GM18858 (cell line): ENCODE data around the gene P4HA2.

Experiments used
- ATAC-seq: cut with Tn5 transposase; IDR thresholded peaks from one replicate; pipeline ENCODE4 v1.9.1; 2021; ENCODE audit not compliant: unreplicated experiment

The P4HA2 gene

DNA sequence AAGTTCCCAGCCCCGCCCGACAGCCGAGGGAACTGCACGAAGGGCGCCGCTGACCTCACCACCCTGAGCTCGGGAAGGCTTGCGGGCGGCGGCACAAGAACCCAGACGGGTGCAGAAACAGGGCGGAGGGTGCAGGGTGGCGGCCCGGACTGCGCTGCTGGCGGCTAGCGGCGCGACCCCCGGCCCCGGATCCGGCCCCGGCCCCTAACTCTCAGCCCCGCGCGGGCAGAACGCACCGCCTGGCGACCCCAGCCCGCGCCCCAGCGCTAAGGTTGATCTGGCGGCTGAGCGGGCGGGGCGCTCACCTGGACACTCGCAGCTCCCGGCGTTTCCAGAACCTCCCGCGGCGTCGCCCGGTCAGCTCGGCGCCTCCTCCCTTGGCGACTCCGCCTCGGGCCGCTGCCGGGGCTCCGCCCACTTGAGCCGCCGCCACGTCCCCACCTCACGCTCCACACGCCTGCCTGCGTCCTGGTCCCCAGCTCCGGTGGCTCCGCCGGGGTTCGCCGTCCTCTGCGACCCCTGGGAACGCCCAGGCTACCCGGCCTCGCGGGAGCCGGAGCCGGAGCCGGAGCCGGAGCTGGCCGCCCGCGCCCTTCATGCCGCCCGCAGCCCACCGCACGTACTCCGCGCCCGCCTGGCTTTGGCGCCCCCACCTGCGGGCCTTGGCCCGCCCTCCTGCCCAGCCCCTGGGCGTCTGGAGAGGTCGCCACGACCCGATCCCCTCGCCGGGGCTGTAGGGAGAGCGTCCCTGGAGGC lies at the start of gene P4HA2:
Gene P4HA2 (minus strand): TSS at position 369 of the 756 bp plus-strand sequence. CDS start 9,227 bp downstream, outside the sequence.
- ATAC-seq = peak; percentile 86

DNA sequence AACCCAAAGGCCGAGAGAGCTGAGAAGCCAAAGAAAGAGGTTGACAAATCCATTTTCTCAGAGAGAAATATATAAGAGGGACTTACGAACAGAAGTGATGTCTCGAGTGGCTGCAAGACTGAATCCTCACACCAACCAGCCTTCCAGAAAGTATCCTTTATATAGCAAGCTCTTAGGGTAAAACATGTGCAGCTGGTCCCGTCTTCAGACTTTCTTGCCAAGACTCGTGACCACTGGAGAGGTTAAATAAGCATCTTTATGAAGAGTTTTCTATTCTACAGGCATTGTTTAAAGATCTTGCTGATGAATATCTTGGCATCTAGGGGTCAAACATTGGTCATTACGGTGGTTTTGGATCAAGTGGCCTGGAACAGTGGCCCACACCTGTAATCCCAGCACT lies 49.6 kb upstream of the P4HA2 start:
- ATAC-seq = no peak

DNA sequence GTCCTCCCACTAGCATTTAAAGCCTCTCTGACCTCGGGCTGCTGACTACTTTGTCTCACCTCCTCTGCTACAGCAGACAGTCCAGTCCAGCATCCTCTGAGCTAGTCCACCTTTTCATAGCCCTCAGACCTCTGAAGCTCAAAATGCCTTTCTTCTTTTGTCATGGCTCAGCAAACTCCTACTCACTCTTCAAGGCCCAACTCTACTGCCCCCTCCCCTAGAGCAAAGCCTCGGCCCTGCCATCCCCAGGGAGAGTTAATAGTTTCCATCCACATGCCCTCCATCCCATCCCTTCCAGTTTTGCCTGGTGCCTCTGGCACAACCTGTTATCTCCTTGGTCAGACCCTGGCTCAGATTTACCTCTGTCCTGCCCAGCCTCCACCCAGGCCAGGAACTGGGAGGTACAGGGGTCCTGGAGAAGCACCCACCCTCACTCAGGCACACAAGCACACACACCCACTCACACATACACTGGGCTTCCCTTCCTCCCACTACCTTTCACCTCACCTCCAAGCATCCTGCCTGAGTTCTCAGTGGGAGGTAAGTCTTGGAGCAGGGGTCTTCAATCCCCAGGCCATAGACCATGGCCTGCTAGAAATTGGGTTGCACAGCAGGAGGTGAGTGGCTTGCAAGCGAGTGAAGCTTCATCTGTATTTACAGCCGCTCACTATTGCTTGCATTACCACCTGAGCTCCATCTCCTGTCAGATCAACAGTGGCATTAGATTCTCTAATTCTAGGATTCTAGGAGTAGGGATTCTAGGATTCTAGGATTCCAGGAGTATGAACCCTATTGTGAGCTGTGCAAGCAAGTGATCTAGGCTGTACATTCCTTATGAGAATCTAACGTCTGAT lies 47.9 kb upstream of the P4HA2 start:
- ATAC-seq = no peak

GRCh38 chr5:132274050-132274792 lies 46.6 kb upstream of the P4HA2 start:
- ATAC-seq = no peak

- ATAC-seq = no peak
These were observed 46.0 kb upstream of the P4HA2 start for GRCh38 chr5:132273631-132274030.

DNA sequence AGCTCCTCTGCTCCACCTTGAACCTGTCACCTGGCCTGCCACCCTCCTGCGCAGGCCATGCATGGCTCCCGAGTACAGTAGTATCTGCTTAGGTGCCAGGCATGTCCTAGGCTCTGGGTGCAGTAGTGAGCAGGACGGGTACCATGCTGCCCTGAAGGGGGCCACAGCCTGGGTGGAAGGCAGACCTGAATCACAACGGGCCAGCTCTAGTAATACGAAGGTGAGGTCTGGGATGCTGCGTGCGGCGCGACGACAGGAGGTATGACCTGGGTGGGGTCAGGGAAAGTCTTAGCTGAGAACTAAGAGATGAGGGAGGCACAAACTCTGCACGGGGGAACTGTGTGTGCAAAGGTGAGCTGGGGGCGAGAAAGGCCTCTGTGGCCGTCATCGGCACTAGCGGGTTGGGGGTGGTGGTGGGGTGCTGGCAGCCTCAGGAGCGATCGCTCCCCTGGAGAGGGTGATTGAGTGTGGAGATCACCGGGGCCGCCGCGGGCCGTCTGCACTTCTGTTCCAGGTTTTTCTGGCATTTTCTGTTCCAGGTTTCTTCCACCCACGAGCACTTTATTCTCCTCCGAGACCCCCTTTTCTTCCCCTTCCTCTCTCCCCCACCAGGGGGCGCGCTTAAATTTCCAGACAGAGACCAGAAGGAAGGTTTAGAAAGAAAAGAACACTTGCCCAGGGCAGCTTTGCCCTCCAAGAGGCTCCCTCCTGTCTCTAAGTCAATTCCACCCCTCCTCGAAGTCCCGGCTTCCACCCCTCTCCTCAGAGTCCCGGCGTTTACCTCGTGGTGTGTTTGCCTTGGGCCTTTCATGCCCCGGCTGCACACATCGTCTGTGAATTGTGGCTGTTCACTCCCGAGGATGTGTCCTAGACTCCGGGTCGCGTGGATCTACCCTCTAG lies 44.9 kb upstream of the P4HA2 start:
- no peak for ATAC-seq

GRCh38 chr5:132271251-132272246 lies 43.9 kb upstream of the P4HA2 start:
- no peak for ATAC-seq

DNA sequence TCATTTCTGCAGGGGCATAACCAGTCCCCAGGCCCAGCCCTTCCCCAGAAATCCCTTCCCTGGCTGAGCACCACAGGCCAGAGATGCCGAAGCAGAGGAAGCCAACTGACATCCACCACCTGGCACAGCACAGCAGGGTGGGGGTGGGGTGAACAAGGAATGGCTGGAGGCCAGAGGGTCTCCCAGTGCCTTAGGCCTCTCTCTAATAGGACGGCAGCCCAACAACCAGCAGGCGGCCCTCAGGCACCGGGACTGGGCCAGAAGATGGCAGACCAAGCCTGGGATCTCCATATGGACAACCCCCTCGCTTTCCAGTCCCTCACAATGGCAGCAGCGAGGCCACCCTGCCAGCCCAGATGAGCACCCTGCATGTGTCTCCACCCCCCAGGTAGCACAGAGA lies 43.1 kb upstream of the P4HA2 start:
- ATAC-seq = no peak

DNA sequence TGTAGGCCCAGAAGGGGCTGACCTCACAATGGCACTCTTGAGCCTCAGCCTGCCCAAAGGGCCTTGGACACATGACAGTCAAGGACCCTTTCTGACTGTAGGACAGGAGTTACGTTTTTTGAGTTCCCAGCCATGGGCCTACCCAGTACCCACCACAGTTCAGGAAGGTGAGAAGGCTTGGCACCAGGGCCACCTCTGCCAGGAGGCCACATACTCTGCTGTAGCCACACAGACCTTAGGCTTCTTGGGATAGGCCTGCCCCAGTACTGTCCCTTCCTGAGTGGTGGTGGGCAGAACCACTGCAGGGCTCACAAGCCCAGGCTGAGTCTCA lies 42.6 kb upstream of the P4HA2 start:
- no peak for ATAC-seq

DNA sequence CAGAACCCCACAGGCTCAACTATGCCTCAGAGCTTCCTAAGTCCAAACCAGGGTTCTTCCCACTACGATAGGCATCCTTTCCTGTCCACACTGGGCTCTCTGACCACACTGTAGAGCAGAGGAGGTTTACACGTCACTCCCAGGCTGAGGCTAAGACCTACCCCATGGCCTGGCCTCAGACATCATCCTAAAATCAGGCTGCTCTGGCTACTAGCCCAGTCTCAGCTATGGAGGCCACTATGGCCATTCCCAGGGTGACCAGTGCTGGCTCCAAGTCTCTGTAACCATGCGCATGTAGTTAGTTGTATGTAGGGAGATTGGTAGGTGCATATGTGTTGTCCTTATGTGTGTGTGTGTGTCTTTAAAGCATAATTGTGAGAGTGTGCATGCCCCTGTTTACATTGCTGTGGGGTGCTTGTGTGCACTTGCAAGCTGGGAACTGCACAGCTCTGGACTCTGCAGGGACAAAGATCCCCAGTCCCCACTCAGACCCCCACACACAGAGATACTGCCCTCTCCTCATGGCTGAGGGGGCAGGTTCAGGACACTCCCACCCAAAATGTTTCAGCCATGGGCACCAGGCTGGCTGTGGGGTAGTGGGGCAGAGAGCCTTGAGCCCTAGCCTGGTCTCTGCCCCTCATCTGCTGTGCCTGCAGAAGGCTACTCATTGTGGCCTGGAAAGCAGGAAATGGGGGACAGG lies 42.1 kb upstream of the P4HA2 start:
- ATAC-seq = no peak

DNA sequence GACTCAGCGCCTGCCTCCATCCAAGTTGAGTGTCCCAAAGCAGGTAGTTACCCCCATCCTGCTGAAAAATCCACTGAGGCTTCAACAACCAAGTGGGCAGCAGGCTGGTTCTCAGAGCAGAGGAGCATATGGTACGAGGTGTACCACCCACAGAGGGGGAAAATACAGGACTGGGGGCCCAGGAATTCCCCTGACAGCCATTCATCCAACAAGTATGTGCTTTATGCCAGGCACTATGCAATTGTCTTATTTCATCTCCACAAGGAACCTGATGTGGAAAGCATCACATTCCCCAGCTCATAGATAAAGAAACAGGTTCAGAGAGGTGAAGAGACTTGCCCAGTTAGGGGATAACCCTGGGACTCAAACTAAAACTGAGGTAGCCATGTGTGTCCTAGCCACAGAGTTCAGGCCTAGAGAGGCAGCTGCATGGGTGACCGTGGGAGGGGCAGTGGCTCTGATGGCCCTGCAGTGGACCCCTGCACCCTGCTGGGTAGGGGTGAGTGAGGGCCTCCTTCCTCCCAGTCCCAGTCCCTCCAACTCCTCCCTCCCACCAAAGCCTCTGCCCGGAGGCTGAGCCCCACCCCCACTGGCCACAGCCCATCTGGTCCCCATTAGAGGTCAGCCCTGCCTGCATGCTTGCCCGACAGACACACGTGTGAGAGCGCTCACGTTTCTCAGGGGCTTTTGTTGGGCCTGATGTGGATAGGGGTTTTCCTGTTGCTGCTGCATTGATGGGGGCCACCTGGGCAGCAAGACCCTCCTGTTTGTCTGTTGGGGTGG lies 41.3 kb upstream of the P4HA2 start:
- ATAC-seq = peak; percentile 78

- ATAC-seq = peak; percentile 4
These were observed 40.5 kb upstream of the P4HA2 start for GRCh38 chr5:132267931-132268768.

DNA sequence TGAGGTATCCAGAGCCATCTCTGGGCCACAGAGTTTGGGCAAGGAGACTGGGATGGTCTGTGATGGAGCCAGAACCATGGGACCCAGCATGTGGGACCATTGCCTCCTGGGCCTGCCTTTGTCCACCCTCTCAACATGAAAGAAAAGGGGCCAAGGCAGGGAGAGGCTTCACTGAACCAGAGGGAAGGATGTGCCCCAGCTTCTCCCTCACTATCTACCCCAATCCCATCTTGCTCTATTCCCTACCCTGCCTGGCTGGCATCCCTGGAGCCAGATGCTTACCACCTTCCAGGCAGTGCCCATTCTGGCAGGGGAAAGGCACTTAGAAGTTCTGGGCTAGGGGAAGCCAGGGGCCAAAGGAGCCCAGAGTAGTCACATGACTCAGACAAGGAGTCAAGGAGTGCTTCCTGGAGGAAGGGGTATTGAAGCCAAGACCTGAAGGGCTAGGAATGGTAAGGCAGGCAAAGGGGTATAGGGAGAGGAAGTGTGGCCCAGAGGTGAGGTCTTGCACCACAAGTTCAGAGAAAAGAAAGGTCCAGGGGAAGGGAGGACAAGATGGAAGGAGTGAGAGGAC lies 39.6 kb upstream of the P4HA2 start:
- ATAC-seq = no peak

- ATAC-seq = no peak
These were observed 39.1 kb upstream of the P4HA2 start for GRCh38 chr5:132266836-132267160.

DNA sequence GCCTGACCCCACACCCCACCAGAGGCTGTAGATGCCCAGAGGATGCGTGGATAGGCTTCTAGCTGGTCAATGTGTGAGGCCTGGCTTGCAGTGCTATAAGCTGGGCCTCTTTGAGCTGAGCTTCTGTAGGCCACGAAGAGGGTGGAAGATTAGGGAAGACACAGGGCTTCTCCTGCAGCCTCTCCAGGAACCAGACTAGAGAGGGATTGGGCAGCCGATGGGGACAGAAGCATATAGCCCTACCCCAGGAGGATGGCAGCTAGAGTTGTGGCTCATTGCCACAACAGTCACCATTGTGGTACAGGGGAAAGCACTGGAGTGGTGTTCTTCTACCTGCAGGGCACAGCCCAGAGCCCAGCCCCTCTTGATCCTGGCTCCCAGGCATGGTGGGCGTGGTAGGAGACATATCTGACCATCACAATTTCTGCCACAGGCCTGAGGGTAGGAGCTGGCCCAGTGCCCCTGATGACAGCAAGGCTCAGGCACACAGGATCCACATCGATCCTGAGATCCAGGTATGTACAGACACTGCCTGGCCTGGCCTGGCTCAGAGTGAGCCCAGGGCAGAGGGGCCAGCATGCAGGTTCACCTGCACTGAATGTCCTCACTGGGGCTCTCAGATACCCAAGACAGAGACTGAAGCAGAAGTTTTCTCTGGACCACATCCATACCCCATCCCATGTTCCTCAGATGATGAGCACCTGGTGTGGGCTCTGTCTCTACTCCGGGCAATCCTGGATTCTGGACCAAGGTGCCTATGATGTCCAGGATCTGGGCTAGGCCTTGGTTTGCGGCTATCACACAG lies 38.6 kb upstream of the P4HA2 start:
- ATAC-seq = no peak
